GM06990 (cell line): ENCODE results near the gene PRKRA.
"Not testable (repeated sequence)": the region's sequence is repeated elsewhere in the genome, so short reads cannot be mapped to it uniquely, and the experiment has no call there.

Source experiments
- DNase-seq: peaks from one replicate; pipeline ENCODE4 v3.0.0-alpha.2; 2011; ENCODE audit not compliant: insufficient read length; ENCODE audit errors: extremely low read depth
- H3K27me3 ChIP-seq: replicated peaks from 2 replicates; pipeline ENCODE4 v1.6.0; 2011; ENCODE audit warnings: low read length; ENCODE audit not compliant: control insufficient read depth, insufficient read depth
- H3K36me3 ChIP-seq: 2 replicates; pipeline ENCODE4 v1.5.1; 2011; ENCODE audit warnings: low read length; ENCODE audit not compliant: control insufficient read depth, insufficient read depth
- H3K4me3 ChIP-seq: replicated peaks from 2 replicates; pipeline ENCODE4 v1.5.1; 2011; ENCODE audit warnings: low read depth, mild to moderate bottlenecking, control low read depth, low read length
- TF ChIP-seq, protein P1 (sequence below): IDR thresholded peaks from 2 replicates; pipeline ENCODE4 v1.5.1; 2011; ENCODE audit warnings: low read length, control low read depth, mild to moderate bottlenecking, inconsistent platforms; ENCODE audit not compliant: insufficient read depth, poor library complexity, severe bottlenecking

PRKRA gene

DNA sequence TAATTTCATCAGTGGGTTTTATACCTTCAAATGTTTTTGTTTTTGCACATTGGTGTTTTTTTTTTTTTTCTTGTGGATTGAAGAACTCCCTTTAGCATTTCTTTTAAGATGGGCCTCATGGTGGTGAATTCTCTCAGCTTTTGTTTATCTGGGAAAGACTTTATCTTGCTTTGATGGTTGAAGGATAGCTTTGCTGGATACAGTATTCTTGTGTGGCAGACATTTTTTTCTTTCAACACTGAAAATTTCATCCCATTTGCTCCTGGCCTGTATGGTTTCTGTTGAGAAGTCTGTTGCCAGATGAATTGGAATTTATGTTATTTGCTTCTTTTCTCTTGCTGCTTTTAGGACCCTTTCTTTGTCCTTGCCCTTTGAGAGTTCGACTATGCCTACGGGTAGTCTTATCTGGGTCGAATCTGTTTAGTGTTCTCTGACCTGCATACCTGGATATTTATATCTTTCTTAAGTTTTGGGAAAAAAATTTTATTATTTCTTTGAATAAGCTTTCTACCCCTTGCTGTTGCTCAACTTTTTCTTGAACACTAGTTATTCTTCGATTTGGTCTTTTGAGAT lies 25.6 kb downstream of the PRKRA start:
- no peak for DNase-seq
- no peaks in the 10 kb centered on the region for H3K27me3 ChIP-seq
- peaks cover 13% of the 10 kb centered on the region for H3K36me3 ChIP-seq
- TF ChIP-seq, protein P1, sequence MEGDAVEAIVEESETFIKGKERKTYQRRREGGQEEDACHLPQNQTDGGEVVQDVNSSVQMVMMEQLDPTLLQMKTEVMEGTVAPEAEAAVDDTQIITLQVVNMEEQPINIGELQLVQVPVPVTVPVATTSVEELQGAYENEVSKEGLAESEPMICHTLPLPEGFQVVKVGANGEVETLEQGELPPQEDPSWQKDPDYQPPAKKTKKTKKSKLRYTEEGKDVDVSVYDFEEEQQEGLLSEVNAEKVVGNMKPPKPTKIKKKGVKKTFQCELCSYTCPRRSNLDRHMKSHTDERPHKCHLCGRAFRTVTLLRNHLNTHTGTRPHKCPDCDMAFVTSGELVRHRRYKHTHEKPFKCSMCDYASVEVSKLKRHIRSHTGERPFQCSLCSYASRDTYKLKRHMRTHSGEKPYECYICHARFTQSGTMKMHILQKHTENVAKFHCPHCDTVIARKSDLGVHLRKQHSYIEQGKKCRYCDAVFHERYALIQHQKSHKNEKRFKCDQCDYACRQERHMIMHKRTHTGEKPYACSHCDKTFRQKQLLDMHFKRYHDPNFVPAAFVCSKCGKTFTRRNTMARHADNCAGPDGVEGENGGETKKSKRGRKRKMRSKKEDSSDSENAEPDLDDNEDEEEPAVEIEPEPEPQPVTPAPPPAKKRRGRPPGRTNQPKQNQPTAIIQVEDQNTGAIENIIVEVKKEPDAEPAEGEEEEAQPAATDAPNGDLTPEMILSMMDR: no peak
- H3K4me3 ChIP-seq: no peak overlapping the region

GRCh38 chr2:178423746-178424145 lies 27.2 kb downstream of the PRKRA start:
- DNase-seq, H3K27me3 ChIP-seq, H3K36me3 ChIP-seq, H3K4me3 ChIP-seq: not testable (repeated sequence)

DNA sequence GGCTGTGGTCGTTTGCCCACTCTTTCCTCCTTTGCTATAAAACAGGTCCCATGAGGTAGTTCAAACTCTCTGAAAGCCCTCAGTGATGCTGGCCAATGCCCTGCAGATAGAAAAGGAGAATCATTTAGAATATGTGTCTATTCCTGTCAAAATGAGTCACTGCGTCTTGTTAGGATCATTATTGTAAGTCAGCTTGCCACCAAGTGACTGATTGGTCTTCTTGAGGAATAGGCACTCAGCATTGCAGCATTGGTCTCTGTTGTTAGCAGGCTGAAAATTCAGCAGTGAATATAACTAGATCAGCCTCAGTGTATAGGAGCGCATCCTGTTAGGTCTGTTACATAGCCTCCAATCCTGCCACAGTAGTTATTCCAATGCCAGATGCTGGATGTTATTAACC lies 28.9 kb downstream of the PRKRA start:
- Histone ChIP-seq H3K36me3 (peaks cover 4% of the 10 kb centered on the region), H3K27me3 (no peaks in the 10 kb centered on the region), H3K4me3 (no peak overlapping the region)
- DNase-seq: no peak
- TF ChIP-seq, protein P1: no peak

DNA sequence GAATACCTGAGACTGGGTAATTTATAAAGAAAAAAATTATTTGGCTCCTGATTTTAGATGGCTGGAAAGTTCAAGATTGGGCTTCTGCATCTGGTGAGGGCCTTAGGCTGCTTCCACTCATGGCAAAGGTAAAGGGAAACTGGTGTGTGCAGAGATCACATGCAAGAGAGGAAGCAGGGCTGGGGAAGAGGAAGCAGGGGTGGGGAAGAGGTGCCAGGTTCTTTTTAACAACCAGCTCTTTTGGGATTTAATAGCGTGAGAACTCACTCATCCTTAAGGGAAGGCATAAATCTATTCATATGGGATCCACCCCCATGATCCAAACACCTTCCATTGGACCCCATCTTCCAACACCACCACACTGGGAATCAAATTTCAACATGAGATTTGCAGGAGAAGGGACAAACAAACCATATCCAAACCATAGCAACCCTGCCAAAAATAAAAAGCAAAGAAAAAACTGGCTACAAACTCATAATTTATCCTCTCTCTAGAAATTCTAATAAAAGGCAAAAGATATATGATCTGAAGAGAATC lies 30.4 kb downstream of the PRKRA start:
- DNase-seq: no peak
- TF ChIP-seq, protein P1: no peak
- Histone ChIP-seq H3K4me3 (no peak overlapping the region), H3K27me3 (no peaks in the 10 kb centered on the region), H3K36me3 (no peaks in the 10 kb centered on the region; the same call in none of the 2 replicates)

DNA sequence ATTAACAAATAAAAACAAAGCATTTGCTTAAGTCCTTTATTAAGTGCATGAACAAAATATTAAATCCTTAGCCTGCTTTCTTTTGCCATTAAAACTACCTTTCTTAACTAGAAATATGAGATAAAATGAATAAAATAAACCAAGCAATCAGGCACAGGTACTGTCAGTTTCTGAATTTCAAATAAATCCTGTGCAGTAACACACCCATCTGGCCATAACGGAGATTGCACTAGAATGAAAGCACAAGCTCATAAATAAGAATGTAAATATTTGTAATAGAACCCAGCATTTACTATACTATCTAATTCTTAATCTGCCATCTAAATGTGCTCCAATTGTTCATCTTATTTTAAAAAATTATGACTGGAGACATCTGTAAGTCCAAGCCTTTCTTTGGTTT lies 31.9 kb downstream of the PRKRA start:
- Histone ChIP-seq H3K36me3 (no peaks in the 10 kb centered on the region; the same call in none of the 2 replicates), H3K4me3 (no peak overlapping the region), H3K27me3 (no peaks in the 10 kb centered on the region)
- TF ChIP-seq, protein P1: peak; percentile 25
- DNase-seq: no peak

- no peak for DNase-seq
- H3K27me3 ChIP-seq: no peaks in the 10 kb centered on the region
- no peaks in the 10 kb centered on the region; the same call in none of the 2 replicates for H3K36me3 ChIP-seq
- TF ChIP-seq, protein P1: no peak
- no peak overlapping the region for H3K4me3 ChIP-seq
Measured at GRCh38 chr2:178418426-178418825, 32.5 kb downstream of the PRKRA start.
